Activated naive CD4-positive, alpha-beta T cell treated with Interleukin-2 at 50 U/mL for 16 hours (primary cell): Measurements from ENCODE around the gene LCN10.
A peak's percentile ranks its signal among the peaks of the same experiment; 100 is the strongest.
"Not testable (repeated sequence)": the region's sequence is repeated elsewhere in the genome, so short reads cannot be mapped to it uniquely, and the experiment has no call there.

ENCODE experiments used
- DNase-seq: peaks from one replicate; pipeline ENCODE4 v3.0.0-alpha.2; 2020

Gene LCN10

DNA sequence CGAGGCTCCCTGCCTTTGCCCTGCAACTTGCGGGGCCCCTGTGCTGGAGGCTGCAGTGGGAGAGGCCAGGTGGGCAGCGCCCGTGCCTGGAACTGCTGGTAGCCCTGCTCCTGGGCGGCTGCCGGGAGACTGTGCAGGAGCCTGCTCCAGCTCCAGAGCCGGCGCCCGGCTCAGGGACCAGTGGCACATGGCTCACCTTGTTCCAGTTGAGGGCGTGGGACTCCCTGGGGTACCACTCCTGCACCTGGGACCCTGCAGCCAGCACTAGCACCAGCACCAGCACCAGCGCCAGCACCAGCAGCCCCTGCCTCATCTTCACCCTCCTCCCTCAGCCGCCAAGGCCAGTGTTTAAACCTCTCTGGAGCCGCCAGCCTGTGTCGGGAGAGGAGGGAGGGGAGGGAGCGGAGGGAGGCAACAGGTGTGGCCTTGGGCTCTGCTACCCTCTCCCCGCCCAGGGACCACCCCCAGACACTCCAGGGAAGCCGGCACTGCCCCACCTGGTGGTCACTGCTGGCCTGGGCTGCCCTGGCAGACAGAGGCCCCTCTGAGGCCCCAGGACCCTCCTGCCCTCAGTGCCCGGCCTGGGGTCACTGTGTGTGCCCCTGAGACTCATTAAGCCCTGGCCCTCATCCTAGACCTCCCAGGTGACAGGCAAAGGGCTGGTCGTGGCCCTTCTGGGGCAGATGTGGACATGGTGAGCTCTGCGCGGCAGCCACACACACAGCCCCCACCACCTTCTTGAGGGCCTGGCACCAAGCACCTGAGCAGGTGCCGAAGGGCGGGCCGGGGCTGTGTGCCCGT lies at the start of gene LCN10:
Gene LCN10 (minus strand): TSS at position 350 of the 801 bp plus-strand sequence. CDS start 37 bp downstream, at position 313.
- no peak for DNase-seq

DNA sequence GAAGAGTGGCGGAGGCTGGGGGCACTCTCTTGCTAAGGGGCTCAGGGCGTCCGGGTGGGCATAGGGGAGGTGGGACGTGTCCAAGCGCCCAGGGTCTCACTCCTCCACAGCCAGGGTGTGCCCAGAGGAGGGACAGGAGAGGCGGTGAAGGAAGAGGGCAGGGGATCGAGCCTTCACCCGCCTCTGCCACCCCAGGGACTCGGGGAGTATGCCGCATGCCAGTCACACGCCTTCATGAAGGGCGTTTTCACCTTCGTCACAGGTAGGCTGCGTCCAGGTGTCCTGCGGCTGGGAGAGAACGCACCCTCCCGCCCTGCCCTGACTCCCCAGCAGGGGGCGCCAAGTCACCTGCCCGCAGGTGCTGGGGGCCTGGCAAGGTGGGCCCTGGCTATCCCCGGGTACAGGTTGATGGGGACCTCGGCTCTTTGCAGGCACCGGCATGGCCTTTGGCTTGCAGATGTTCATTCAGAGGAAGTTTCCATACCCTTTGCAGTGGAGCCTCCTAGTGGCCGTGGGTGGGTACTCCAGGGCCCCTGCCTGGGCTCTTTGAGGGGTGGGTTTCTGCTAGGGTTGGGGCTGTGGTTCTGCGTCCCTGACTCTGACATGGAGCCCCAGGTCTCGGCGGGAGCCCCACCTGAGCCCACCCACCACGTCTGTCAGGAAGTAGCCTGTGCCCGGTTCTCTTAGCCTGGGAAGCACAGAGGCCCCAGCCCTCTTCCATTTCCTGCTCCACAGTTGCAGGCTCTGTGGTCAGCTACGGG lies 49.0 kb upstream of the LCN10 start:
- peak; percentile 69 for DNase-seq

- DNase-seq: peak; percentile 100
Measured at GRCh38 chr9:136790640-136791515, 48.1 kb upstream of the LCN10 start, which contains the start of gene TMEM141. Gene TMEM141, plus strand, starts transcription at chr9:136791344. Its CDS starts 27 bp downstream, at chr9:136791371.

DNA sequence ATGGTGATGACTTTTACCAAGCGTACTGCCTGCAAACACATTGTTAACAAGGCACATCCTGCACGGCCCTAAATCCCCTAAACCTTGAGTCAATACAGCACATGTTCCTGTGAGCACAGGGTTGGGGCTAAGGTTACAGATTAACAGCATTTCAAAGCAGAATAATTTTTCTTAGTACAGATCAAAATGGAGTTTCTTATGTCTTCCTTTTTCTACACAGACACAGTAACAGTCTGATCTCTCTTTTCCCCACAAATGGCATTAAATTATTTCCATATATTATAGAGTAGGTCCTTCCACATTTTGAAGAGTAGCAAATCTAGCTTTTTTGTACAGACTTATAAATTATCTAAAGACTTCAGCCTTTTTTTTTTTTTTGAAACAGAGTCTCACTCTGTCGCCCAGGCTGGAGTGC lies 46.8 kb upstream of the LCN10 start:
- DNase-seq: no peak

DNA sequence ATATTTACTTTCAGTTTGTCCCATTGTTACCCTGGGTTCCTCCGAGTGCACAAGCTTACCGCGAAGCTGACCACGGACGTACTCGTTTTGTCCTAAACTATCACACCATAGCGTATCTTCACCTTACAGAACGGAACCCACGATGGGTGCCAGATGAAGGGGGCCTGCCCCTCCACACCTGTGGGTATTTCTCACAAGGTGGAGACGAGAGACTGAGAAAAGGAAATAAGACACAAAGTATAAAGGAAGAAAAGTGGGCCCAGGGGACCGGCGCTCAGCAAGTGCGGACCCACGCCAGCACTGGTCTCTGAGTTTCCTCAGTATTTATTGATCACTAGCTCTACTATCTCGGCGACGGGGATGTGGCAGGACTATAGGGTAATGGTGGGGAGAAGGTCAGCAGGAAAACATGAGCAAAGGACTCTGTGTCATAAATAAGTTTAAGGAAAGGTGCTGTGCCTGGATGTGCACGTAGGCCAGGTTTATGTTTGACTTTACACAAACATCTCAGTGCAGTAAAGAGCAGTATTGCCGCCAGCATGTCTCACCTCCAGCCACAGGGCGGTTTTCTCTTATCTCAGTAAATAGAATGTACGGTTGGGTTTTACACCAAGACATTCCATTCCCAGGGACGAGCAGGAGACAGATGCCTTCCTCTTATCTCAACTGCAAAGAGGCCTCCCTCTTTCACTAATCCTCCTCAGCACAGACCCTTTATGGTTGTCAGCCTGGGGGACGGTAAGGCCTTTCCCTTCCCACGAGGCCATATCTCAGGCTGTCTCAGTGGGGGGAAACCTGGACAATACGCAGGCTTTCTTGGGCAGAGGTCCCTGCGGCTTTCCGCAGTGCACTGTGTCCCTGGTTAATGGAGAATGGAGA lies 46.1 kb upstream of the LCN10 start:
- not testable (repeated sequence) for DNase-seq

- DNase-seq: peak; percentile 70
Measured at GRCh38 chr9:136787690-136788400, 45.1 kb upstream of the LCN10 start.

GRCh38 chr9:136786983-136787382 lies 44.2 kb upstream of the LCN10 start:
- not testable (repeated sequence) for DNase-seq

DNA sequence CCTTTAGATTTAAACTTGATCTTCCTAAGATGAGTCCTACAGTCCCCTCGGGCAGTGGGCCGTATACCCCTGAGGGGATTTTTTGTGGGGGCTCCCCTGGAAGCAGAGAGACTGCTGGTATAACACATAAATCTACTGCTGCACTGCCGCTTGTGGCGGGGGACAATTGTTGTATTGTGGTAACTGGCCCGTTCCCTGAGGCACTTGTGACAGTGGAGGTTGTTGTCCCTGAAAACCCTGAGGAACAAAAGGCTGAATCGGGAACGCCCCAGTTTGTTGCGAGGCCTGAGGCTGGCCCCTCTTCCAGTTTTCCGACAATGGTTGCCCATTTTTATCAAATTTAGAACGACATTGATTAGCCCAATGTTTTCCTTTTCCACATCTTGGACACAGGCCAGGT lies 43.7 kb upstream of the LCN10 start:
- DNase-seq: no peak

DNA sequence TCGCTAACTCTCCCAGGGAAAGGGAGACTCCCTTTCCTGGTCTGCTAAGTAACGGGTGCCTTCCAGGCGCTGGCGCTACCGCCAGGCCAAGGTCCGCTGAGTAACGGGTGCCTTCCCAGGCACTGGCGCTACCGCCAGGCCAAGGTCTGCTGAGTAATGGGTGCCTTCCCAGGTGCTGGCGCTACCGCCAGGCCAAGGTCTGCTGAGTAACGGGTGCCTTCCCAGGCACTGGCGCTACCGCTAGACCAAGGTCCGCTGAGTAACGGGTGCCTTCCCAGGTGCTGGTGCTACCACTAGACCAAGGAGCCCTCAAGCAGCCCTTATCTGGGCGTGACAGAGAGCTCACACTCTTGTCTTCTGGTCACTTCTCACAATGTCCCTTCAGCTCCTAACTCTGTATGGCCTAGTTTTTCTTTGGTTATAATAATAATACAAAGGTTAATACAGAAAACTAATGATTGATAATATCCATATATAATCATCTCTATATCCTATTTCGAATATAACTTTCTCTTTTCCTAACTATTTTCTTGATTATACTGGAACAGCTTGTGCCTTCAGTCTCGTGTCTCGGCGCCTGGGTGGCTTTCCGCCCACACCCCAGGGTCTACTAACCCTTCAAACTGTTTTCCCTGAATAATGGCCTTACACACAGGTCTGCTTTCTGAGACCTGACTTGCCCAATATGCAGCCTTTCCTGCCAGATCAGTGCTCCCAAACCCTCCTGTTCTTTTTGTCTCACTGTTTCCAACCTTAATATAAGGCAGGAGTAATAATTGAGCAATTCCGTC lies 43.0 kb upstream of the LCN10 start:
- not testable (repeated sequence) for DNase-seq

GRCh38 chr9:136784997-136785361 lies 42.2 kb upstream of the LCN10 start:
- no peak for DNase-seq

GRCh38 chr9:136784249-136784996 lies 41.7 kb upstream of the LCN10 start:
- DNase-seq: no peak

- DNase-seq: no peak
Measured at GRCh38 chr9:136782452-136782851, 39.7 kb upstream of the LCN10 start.

GRCh38 chr9:136779808-136780207 lies 37.1 kb upstream of the LCN10 start:
- DNase-seq: no peak

- no peak for DNase-seq
Measured at GRCh38 chr9:136777359-136777758, 34.6 kb upstream of the LCN10 start.

- no peak for DNase-seq
Measured at GRCh38 chr9:136776947-136777346, 34.2 kb upstream of the LCN10 start.

- DNase-seq: no peak
Measured at GRCh38 chr9:136775191-136775590, 32.5 kb upstream of the LCN10 start.

DNA sequence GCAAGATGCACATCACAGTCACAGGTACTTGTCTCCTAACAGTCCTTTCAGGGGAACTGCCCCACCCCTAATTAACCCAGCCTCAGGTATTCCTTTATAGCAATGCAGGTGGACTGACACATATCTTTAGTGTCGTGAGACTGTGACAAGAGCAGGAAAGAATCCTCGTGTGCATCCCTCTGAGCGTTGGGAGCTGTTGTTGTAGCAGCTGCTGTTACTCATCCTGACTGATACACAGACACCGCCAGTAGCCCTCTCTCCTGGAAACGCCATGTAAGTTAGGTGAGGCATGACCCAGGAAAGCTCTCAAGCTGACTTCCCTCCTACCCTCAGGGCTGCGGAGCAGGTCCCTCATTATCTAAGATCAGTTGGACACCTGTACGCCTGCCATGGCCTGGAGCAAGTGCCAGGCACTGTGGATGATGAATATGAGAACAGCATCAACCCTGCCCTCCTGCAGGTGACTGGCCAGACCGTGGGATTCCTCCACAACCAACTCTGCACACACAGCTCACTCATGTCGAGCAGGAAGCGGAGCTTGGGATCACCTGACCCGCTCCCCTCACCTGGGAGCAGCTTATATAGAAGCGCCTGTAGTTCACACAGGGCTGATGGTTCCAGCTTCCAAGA lies 31.8 kb upstream of the LCN10 start:
- DNase-seq: no peak

GRCh38 chr9:136773386-136774044 lies 30.8 kb upstream of the LCN10 start:
- DNase-seq: peak; percentile 20
